ENCODE data around the gene C1QTNF2.

The C1QTNF2 gene

GRCh38 chr5:160399402-160400353 lies 29.3 kb upstream of the C1QTNF2 start, which contains the start of gene FAM200C:
Gene FAM200C, minus strand, starts transcription at chr5:160400054. Its CDS starts 4,564 bp downstream, at chr5:160395490.
- H3K4me2 ChIP-seq (ENCODE audit: low read length) = peak within 1 kb of the TSS; percentile 76
- no peak within 1 kb of the TSS for H2BK15ac ChIP-seq (replicated peaks; ENCODE audit: low read depth)
- peak within 1 kb of the TSS; percentile 94 for H3K56ac ChIP-seq (ENCODE audit: low read length)
- peak; percentile 98 for DNase-seq
- whole genome bisulfite sequencing (ENCODE audit: extremely low coverage, insufficient coverage, low lambda C conversion rate) = no CpG with 5 or more reads among the region's 41 CpGs
- peak within 1 kb of the TSS; percentile 95 for H3K27ac ChIP-seq (ENCODE audit: low read depth, low read length)
- H4K8ac ChIP-seq (ENCODE audit: low read depth, low read length) = peak within 1 kb of the TSS; percentile 100
- peak within 1 kb of the TSS; percentile 47 for H2BK120ac ChIP-seq (ENCODE audit: low read depth, low read length)
- H3K4ac ChIP-seq (ENCODE audit: low read depth, low read length) = peak within 1 kb of the TSS; percentile 71
- H3K79me1 ChIP-seq (ENCODE audit: low read length) = no peaks in the 10 kb centered on the region
- H2BK5ac ChIP-seq (ENCODE audit: low read length) = peak within 1 kb of the TSS; percentile 89
- peak within 1 kb of the TSS; percentile 53 for H3K4me3 ChIP-seq (ENCODE audit: low read length)
- no peaks in the 10 kb centered on the region for H3K27me3 ChIP-seq (ENCODE audit: insufficient read depth, low read length, poor library complexity)
- no peak within 1 kb of the TSS for H3K23ac ChIP-seq (ENCODE audit: low read length)
- H3K36me3 ChIP-seq (ENCODE audit: control insufficient read depth, insufficient read depth, low read length) = peaks cover 2% of the 10 kb centered on the region
- no peaks in the 10 kb centered on the region for H3K79me2 ChIP-seq (ENCODE audit: control insufficient read depth, insufficient read depth, low read length)
- peak within 1 kb of the TSS; percentile 97 for H3K18ac ChIP-seq (ENCODE audit: low read length)
- peak within 1 kb of the TSS; percentile 91 for H2AK5ac ChIP-seq (ENCODE audit: low read length)
- peaks cover 3% of the 10 kb centered on the region for H3K4me1 ChIP-seq (ENCODE audit: control insufficient read depth, low read depth, low read length)
- peak within 1 kb of the TSS; percentile 90 for H3K9ac ChIP-seq (ENCODE audit: low read length)
- peak within 1 kb of the TSS; percentile 100 for H4K5ac ChIP-seq (ENCODE audit: low read length)

GRCh38 chr5:160398806-160399205 lies 28.4 kb upstream of the C1QTNF2 start:
- H2BK15ac ChIP-seq (replicated peaks; ENCODE audit: low read depth) = no peak overlapping the region
- no peak overlapping the region for H3K27ac ChIP-seq (ENCODE audit: low read depth, low read length)
- no peak for DNase-seq
- WGBS (ENCODE audit: extremely low coverage, insufficient coverage, low lambda C conversion rate) = no CpG with 5 or more reads among the region's 4 CpGs
- H3K56ac ChIP-seq (ENCODE audit: low read length) = no peak overlapping the region
- H3K18ac ChIP-seq (ENCODE audit: low read length) = no peak overlapping the region
- peaks cover 3% of the 10 kb centered on the region for H3K4me1 ChIP-seq (ENCODE audit: control insufficient read depth, low read depth, low read length)
- H3K4ac ChIP-seq (ENCODE audit: low read depth, low read length) = no peak overlapping the region
- H2BK5ac ChIP-seq (ENCODE audit: low read length) = no peak overlapping the region
- no peak overlapping the region for H3K4me2 ChIP-seq (ENCODE audit: low read length)
- H3K79me1 ChIP-seq (ENCODE audit: low read length) = no peaks in the 10 kb centered on the region
- no peak overlapping the region for H4K5ac ChIP-seq (ENCODE audit: low read length)
- no peaks in the 10 kb centered on the region for H3K79me2 ChIP-seq (ENCODE audit: control insufficient read depth, insufficient read depth, low read length)
- no peak overlapping the region for H2AK5ac ChIP-seq (ENCODE audit: low read length)
- no peak overlapping the region for H3K4me3 ChIP-seq (ENCODE audit: low read length)
- H3K27me3 ChIP-seq (ENCODE audit: insufficient read depth, low read length, poor library complexity) = no peaks in the 10 kb centered on the region
- no peak overlapping the region for H2BK120ac ChIP-seq (ENCODE audit: low read depth, low read length)
- H4K8ac ChIP-seq (ENCODE audit: low read depth, low read length) = no peak overlapping the region
- H3K23ac ChIP-seq (ENCODE audit: low read length) = no peak overlapping the region
- H3K36me3 ChIP-seq (ENCODE audit: control insufficient read depth, insufficient read depth, low read length) = peaks cover 2% of the 10 kb centered on the region
- H3K9ac ChIP-seq (ENCODE audit: low read length) = no peak overlapping the region

GRCh38 chr5:160397492-160397891 lies 27.1 kb upstream of the C1QTNF2 start:
- H4K8ac ChIP-seq (ENCODE audit: low read depth, low read length) = no peak overlapping the region
- H3K4me2 ChIP-seq (ENCODE audit: low read length) = no peak overlapping the region
- no peaks in the 10 kb centered on the region for H3K79me2 ChIP-seq (ENCODE audit: control insufficient read depth, insufficient read depth, low read length)
- no peak overlapping the region for H3K27ac ChIP-seq (ENCODE audit: low read depth, low read length)
- no peak for DNase-seq
- peaks cover 3% of the 10 kb centered on the region for H3K4me1 ChIP-seq (ENCODE audit: control insufficient read depth, low read depth, low read length)
- H3K79me1 ChIP-seq (ENCODE audit: low read length) = no peaks in the 10 kb centered on the region
- H2BK120ac ChIP-seq (ENCODE audit: low read depth, low read length) = no peak overlapping the region
- H3K4ac ChIP-seq (ENCODE audit: low read depth, low read length) = no peak overlapping the region
- no peak overlapping the region for H2BK5ac ChIP-seq (ENCODE audit: low read length)
- H3K27me3 ChIP-seq (ENCODE audit: insufficient read depth, low read length, poor library complexity) = no peaks in the 10 kb centered on the region
- H3K36me3 ChIP-seq (ENCODE audit: control insufficient read depth, insufficient read depth, low read length) = no peaks in the 10 kb centered on the region
- H2BK15ac ChIP-seq (replicated peaks; ENCODE audit: low read depth) = no peak overlapping the region
- WGBS (ENCODE audit: extremely low coverage, insufficient coverage, low lambda C conversion rate) = no CpG with 5 or more reads among the region's 1 CpG
- no peak overlapping the region for H3K9ac ChIP-seq (ENCODE audit: low read length)
- H3K23ac ChIP-seq (ENCODE audit: low read length) = no peak overlapping the region
- H3K56ac ChIP-seq (ENCODE audit: low read length) = no peak overlapping the region
- H3K4me3 ChIP-seq (ENCODE audit: low read length) = no peak overlapping the region
- no peak overlapping the region for H2AK5ac ChIP-seq (ENCODE audit: low read length)
- no peak overlapping the region for H3K18ac ChIP-seq (ENCODE audit: low read length)
- no peak overlapping the region for H4K5ac ChIP-seq (ENCODE audit: low read length)

GRCh38 chr5:160395111-160395510 lies 24.7 kb upstream of the C1QTNF2 start:
- no peak overlapping the region for H3K18ac ChIP-seq (ENCODE audit: low read length)
- H3K4me3 ChIP-seq (ENCODE audit: low read length) = no peak overlapping the region
- H3K27me3 ChIP-seq (ENCODE audit: insufficient read depth, low read length, poor library complexity) = no peaks in the 10 kb centered on the region
- H3K4me2 ChIP-seq (ENCODE audit: low read length) = no peak overlapping the region
- H3K4ac ChIP-seq (ENCODE audit: low read depth, low read length) = no peak overlapping the region
- H3K4me1 ChIP-seq (ENCODE audit: control insufficient read depth, low read depth, low read length) = peaks cover under 1% of the 10 kb centered on the region
- H2BK5ac ChIP-seq (ENCODE audit: low read length) = no peak overlapping the region
- WGBS (ENCODE audit: extremely low coverage, insufficient coverage, low lambda C conversion rate) = no CpG with 5 or more reads among the region's 7 CpGs
- H3K36me3 ChIP-seq (ENCODE audit: control insufficient read depth, insufficient read depth, low read length) = no peaks in the 10 kb centered on the region
- DNase-seq = no peak
- no peak overlapping the region for H3K56ac ChIP-seq (ENCODE audit: low read length)
- H3K23ac ChIP-seq (ENCODE audit: low read length) = no peak overlapping the region
- H2AK5ac ChIP-seq (ENCODE audit: low read length) = no peak overlapping the region
- H3K27ac ChIP-seq (ENCODE audit: low read depth, low read length) = no peak overlapping the region
- no peaks in the 10 kb centered on the region for H3K79me2 ChIP-seq (ENCODE audit: control insufficient read depth, insufficient read depth, low read length)
- H2BK15ac ChIP-seq (replicated peaks; ENCODE audit: low read depth) = no peak overlapping the region
- no peak overlapping the region for H2BK120ac ChIP-seq (ENCODE audit: low read depth, low read length)
- H3K79me1 ChIP-seq (ENCODE audit: low read length) = no peaks in the 10 kb centered on the region
- no peak overlapping the region for H4K8ac ChIP-seq (ENCODE audit: low read depth, low read length)
- no peak overlapping the region for H4K5ac ChIP-seq (ENCODE audit: low read length)
- no peak overlapping the region for H3K9ac ChIP-seq (ENCODE audit: low read length)

- H3K27me3 ChIP-seq (ENCODE audit: insufficient read depth, low read length, poor library complexity) = no peaks in the 10 kb centered on the region
- no peak overlapping the region for H4K8ac ChIP-seq (ENCODE audit: low read depth, low read length)
- no peaks in the 10 kb centered on the region for H3K4me1 ChIP-seq (ENCODE audit: control insufficient read depth, low read depth, low read length)
- no peak overlapping the region for H2BK15ac ChIP-seq (replicated peaks; ENCODE audit: low read depth)
- H2AK5ac ChIP-seq (ENCODE audit: low read length) = no peak overlapping the region
- H3K27ac ChIP-seq (ENCODE audit: low read depth, low read length) = no peak overlapping the region
- no peaks in the 10 kb centered on the region for H3K79me1 ChIP-seq (ENCODE audit: low read length)
- no peak overlapping the region for H3K56ac ChIP-seq (ENCODE audit: low read length)
- no CpG with 5 or more reads among the region's 8 CpGs for WGBS (ENCODE audit: extremely low coverage, insufficient coverage, low lambda C conversion rate)
- H3K4ac ChIP-seq (ENCODE audit: low read depth, low read length) = no peak overlapping the region
- no peak overlapping the region for H3K4me3 ChIP-seq (ENCODE audit: low read length)
- no peaks in the 10 kb centered on the region for H3K36me3 ChIP-seq (ENCODE audit: control insufficient read depth, insufficient read depth, low read length)
- no peak overlapping the region for H4K5ac ChIP-seq (ENCODE audit: low read length)
- H3K79me2 ChIP-seq (ENCODE audit: control insufficient read depth, insufficient read depth, low read length) = no peaks in the 10 kb centered on the region
- H3K18ac ChIP-seq (ENCODE audit: low read length) = no peak overlapping the region
- H3K9ac ChIP-seq (ENCODE audit: low read length) = no peak overlapping the region
- peak; percentile 23 for DNase-seq
- no peak overlapping the region for H3K23ac ChIP-seq (ENCODE audit: low read length)
- H2BK120ac ChIP-seq (ENCODE audit: low read depth, low read length) = no peak overlapping the region
- H3K4me2 ChIP-seq (ENCODE audit: low read length) = no peak overlapping the region
- no peak overlapping the region for H2BK5ac ChIP-seq (ENCODE audit: low read length)
These were observed 20.6 kb upstream of the C1QTNF2 start for GRCh38 chr5:160390787-160391696.
